AG04449 (cell line): ENCODE measurements around the gene TEX261.
"Not testable (repeated sequence)": the region's sequence is repeated elsewhere in the genome, so short reads cannot be mapped to it uniquely, and the experiment has no call there.

Source experiments
- CTCF ChIA-PET: fragments of 350-600 bp; formaldehyde crosslinking; extraction: SDS; loops from one replicate; lab custom pipeline; 2021; ENCODE audit warnings: antibody characterized with exemption; lab: Yijun Ruan, JAX
- POLR2A ChIA-PET: fragments of 400-600, 350-600 bp; formaldehyde crosslinking; extraction: SDS; loops from one replicate; lab custom pipeline; 2020; ENCODE audit warnings: antibody characterized with exemption, inconsistent platforms; lab: Yijun Ruan, JAX
- DNase-seq: peaks from one replicate; pipeline ENCODE4 v3.0.0-alpha.2; 2010; ENCODE audit warnings: low read depth, low spot score
- H3K4me3 ChIP-seq: 2 replicates; pipeline ENCODE4 v1.5.1; 2011; ENCODE audit warnings: low read depth, mild to moderate bottlenecking, control low read depth, low read length
- CTCF ChIP-seq: IDR thresholded peaks from one replicate; pipeline ENCODE4 v1.5.1; 2011; ENCODE audit warnings: mild to moderate bottlenecking, moderate library complexity, low read length, control low read depth, inconsistent platforms; ENCODE audit not compliant: insufficient read depth; ENCODE audit errors: missing control alignments

Gene TEX261

DNA sequence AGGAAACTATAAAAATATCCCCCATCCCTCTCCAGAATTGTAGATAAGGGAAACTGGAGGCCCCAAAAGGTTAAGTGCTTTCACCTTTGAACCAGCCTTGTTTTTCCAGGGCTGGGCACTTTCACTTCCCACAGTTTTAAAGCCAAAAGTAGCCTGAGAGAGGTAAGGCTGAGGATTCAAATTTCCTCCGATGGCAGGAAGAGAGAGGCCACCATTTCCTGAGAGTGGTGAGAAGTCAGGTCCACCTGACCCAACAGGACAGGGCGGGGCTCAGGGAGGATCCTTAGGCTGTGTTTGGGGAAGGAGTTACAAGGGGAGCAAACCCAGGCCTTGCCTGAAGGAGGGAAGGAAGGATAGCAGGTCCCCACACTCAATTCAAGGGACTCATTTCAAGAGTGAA lies 4.7 kb upstream of the TEX261 start:
- ChIA-PET POLR2A (no interaction called here), CTCF (interaction anchor here (0.8 to 1.3 kb wide), 6 partner anchors 9 to 155 kb away, joined by 3 to 4 read pairs (median 3); partner anchors contain the start of genes ANKRD53 and NAGK)
- TF ChIP-seq CTCF: no peak
- DNase-seq: no peak
- H3K4me3 ChIP-seq: no peak overlapping the region

DNA sequence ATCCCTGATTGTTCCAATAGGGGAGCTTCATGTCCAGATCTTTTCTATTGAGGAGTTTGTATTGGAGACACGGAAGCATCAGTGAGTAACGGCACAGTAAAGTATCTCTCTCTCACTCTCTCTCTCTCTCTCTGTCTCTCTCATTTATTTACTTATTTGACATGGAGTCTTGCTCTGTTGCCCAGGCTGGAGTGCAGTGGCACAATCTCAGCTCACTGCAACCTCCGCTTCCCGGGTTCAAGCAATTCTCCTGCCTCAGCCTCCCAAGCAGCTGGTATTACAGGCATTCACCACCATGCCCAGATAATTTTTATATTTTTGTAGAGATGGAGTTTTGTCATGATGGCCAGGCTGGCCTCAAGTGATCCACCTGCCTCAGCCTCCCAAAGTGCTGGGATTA lies 4.2 kb upstream of the TEX261 start:
- DNase-seq, H3K4me3 ChIP-seq, POLR2A ChIA-PET: not testable (repeated sequence)
- CTCF ChIA-PET: interaction anchor here (0.8 kb wide), 1 partner anchor 35 kb away, joined by 3 read pairs; no protein-coding TSS in a partner anchor

GRCh38 chr2:70995426-70995729 lies 705 bp upstream of the TEX261 start:
- ChIA-PET POLR2A (no interaction called here), CTCF (interaction anchor here (0.9 kb wide), 1 partner anchor 10 kb away, joined by 3 read pairs; no protein-coding TSS in a partner anchor)
- no peak for DNase-seq

GRCh38 chr2:70994009-70994698 lies 519 bp downstream of the TEX261 start:
- ChIA-PET POLR2A (interaction anchor here (0.6 to 1.2 kb wide), 2 partner anchors 29 to 74 kb away, joined by 3 to 5 read pairs; no protein-coding TSS in a partner anchor), CTCF (interaction anchor here (0.9 to 2.9 kb wide), 5 partner anchors 9 to 46 kb away, joined by 3 to 21 read pairs (median 9); no protein-coding TSS in a partner anchor)
- TF ChIP-seq CTCF: no peak
- no peak for DNase-seq
- peak overlapping the region; percentile 83 for H3K4me3 ChIP-seq

More at GRCh38 chr2:70995426-70995729, 705 bp upstream of the TEX261 start:
- peak overlapping the region; percentile 83 for H3K4me3 ChIP-seq
- TF ChIP-seq CTCF: peak; percentile 29

DNA sequence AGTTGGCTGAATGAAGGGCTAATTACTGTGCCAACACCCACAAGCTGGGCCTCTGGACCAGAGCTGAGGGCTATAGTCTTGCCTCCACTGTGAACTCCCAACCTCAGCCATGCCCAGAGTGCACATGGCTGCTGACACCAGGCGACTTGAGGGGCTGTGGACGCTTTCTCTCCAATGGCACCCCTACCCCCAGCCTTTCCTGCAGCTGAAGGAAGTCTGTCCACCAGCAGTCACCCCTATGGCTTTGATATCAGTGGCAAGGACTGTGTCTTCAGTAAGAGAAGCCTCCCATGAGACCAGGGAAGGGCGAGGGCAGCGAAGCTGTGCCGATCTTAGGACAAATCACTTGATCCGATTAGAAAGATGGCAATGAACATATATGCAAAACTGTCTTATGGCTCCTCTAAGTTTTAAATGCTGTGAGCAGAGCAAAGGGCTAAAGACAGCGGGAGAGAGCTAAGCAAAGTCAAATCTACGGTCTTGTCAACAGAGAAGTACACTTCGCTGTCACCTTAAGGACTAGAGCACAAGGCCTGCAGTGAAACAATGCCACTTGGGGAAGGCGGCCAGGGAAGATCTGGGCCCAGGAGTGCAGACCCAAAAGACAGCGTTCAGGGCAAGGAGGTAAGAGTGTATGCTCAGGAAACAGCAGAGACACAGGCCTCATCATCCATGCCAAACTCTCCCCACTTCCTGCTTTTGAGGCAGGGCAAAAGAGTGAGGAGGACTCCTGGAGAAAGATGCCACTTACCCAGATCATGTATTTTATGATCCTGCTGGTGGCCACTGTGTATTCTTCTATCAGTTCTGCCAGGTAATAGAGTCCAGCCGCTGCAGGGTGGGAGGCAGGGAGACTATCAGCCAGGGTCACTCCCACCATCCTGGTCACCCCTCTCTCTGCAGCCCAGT lies 1.5 kb downstream of the TEX261 start:
- POLR2A ChIA-PET: no interaction called here
- CTCF ChIA-PET: interaction anchor here (1.6 to 2.9 kb wide), 5 partner anchors 9 to 45 kb away, joined by 5 to 21 read pairs (median 10); no protein-coding TSS in a partner anchor
- DNase-seq: no peak

GRCh38 chr2:70991742-70992141 lies 2.9 kb downstream of the TEX261 start:
- CTCF ChIA-PET: interaction anchor here (0.8 to 1.3 kb wide), 4 partner anchors 10 to 27 kb away, joined by 3 to 5 read pairs (median 4); partner anchors contain the start of gene ANKRD53
- DNase-seq: no peak
- H3K4me3 ChIP-seq: no peak overlapping the region
- no peak for TF ChIP-seq CTCF
- POLR2A ChIA-PET: no interaction called here

More for the DNA sequence above, 1.5 kb downstream of the TEX261 start:
- no peak for TF ChIP-seq CTCF
- H3K4me3 ChIP-seq: peak overlapping the region; percentile 83
